Esophagus muscularis mucosa (tissue), 4 donors: ENCODE measurements around the gene MRPL21. TPM values are rescaled to one million over a fixed set of nuclear protein-coding genes. Genes with fewer than 3 reads are reported as not detected.

Experiments
- DNase-seq: peaks from one replicate; pipeline ENCODE4 v3.0.0-alpha.2; 2017; ENCODE audit errors: extremely low spot score
- H3K27ac ChIP-seq, 4 donors: fragments of 200-600 bp; sonication (generic); replicated peaks in 1 of 4; 1 replicate in 3 of 4; 2 replicates in 1 of 4; pipeline ENCODE4 v1.5.1; 2016 to 2019; ENCODE audit warnings: mild to moderate bottlenecking in 1 of 4
- H3K27me3 ChIP-seq, 4 donors: fragments of 200-600 bp; sonication (generic); one replicate each; pipeline versions ENCODE4 v1.5.1 to v1.6.0; 2016 to 2019
- H3K36me3 ChIP-seq, 4 donors: fragments of 200-600 bp; sonication (generic); one replicate each; pipeline ENCODE4 v1.5.1; 2016 to 2019
- H3K4me1 ChIP-seq, 4 donors: fragments of 200-600 bp; sonication (generic); one replicate each; pipeline ENCODE4 v1.5.1; 2016 to 2019
- H3K4me3 ChIP-seq, 4 donors: fragments of 200-600 bp; sonication (generic); 1 replicate in 2 of 4; 2 replicates in 2 of 4; pipeline ENCODE4 v1.5.1; 2016 to 2019; ENCODE audit warnings: mild to moderate bottlenecking in 4 of 4, moderate library complexity in 1 of 4
- H3K9me3 ChIP-seq, 4 donors: fragments of 200-600 bp; sonication (generic); 1 replicate in 3 of 4; 2 replicates in 1 of 4; pipeline ENCODE4 v1.5.1; 2016 to 2019
- EP300 ChIP-seq: sonication (generic); formaldehyde crosslinking; IDR thresholded peaks from one replicate; pipeline ENCODE4 v1.6.1; 2017; ENCODE audit warnings: antibody characterized with exemption
- POLR2A ChIP-seq: fragments of 450-650 bp; IDR thresholded peaks from one replicate; pipeline ENCODE4 v1.6.1; 2017; ENCODE audit warnings: antibody characterized with exemption, moderate library complexity, mild to moderate bottlenecking, low read depth
- POLR2AphosphoS5 ChIP-seq, 2 donors: sonication (generic); formaldehyde crosslinking; IDR thresholded peaks; one replicate each; pipeline ENCODE4 v1.6.1; 2017; ENCODE audit warnings: antibody characterized with exemption in 2 of 2
- WGBS: methylation state at CpG from one replicate; pipeline ENCODE4 v1.1.5; 2018; 5-methylcytosine and 5-hydroxymethylcytosine counted together
- intact Hi-C: fragments of 100-400 bp; cut with DNase I; formaldehyde crosslinking; loops from one replicate; pipeline ENCODE4 v1.15.1; 2023
- total RNA-seq, 4 donors: library from RNA; depleted of rRNA; stranded (reverse); fragments of >200 nt; gene quantifications; one replicate each; pipeline versions ENCODE4 v1.1.0 to v1.2.1, GENCODE V29; 2016
- TF ChIP-seq, protein P1 (sequence below), 3 experiments: fragments of 200-600 bp in 2 of 3; fragments of 450-650 bp in 1 of 3; sonication (generic) in 2 of 3; IDR thresholded peaks; one replicate each; pipeline ENCODE4 v1.5.1; 2017 to 2019; ENCODE audit warnings: antibody characterized with exemption in 3 of 3, mild to moderate bottlenecking in 2 of 3, moderate library complexity in 1 of 3

Gene MRPL21
- total RNA-seq, 4 donors from 2014 or later, result 47.2 to 66.2 (median 51.2) TPM

DNA sequence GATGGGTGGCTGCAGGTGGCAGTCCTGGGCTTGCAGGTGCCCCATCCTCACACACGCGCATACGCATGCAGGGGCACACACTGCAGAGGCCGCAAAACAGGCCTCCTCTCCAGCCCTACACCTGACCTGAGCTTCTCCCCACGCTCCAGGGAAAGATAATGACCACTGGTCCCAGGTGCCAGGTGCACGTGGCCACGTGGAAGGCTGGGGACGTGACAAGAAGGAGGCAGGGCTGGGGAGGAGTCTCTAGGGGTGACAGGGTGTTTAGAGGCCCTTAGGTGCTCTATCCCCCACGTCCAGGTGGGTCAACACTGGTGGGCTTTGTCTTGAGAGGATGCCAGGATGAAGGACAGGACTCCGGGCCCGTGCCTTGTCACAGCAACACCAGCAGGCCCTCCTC lies 38.4 kb downstream of the MRPL21 start:
- intact Hi-C loops, result no loop called here
- no peak for TF ChIP-seq POLR2AphosphoS5 (IDR thresholded peaks at IDR 0.05)
- no peak for TF ChIP-seq POLR2A
- TF ChIP-seq, protein P1, sequence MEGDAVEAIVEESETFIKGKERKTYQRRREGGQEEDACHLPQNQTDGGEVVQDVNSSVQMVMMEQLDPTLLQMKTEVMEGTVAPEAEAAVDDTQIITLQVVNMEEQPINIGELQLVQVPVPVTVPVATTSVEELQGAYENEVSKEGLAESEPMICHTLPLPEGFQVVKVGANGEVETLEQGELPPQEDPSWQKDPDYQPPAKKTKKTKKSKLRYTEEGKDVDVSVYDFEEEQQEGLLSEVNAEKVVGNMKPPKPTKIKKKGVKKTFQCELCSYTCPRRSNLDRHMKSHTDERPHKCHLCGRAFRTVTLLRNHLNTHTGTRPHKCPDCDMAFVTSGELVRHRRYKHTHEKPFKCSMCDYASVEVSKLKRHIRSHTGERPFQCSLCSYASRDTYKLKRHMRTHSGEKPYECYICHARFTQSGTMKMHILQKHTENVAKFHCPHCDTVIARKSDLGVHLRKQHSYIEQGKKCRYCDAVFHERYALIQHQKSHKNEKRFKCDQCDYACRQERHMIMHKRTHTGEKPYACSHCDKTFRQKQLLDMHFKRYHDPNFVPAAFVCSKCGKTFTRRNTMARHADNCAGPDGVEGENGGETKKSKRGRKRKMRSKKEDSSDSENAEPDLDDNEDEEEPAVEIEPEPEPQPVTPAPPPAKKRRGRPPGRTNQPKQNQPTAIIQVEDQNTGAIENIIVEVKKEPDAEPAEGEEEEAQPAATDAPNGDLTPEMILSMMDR (IDR thresholded peaks at IDR 0.05), result no peak
- Histone ChIP-seq H3K9me3 (peaks cover 0 to 7% (median 0%) of the 10 kb centered on the region in 4 donors), H3K4me3 (no peak overlapping the region), H3K27me3 (no peaks in the 10 kb centered on the region), H3K27ac (no peak overlapping the region), H3K4me1 (peaks cover 0 to 11% (median 4%) of the 10 kb centered on the region in 4 donors), H3K36me3 (no peaks in the 10 kb centered on the region)
- no peak for DNase-seq
- WGBS, result 86% methylated on average over 6 of the region's 11 CpGs

DNA sequence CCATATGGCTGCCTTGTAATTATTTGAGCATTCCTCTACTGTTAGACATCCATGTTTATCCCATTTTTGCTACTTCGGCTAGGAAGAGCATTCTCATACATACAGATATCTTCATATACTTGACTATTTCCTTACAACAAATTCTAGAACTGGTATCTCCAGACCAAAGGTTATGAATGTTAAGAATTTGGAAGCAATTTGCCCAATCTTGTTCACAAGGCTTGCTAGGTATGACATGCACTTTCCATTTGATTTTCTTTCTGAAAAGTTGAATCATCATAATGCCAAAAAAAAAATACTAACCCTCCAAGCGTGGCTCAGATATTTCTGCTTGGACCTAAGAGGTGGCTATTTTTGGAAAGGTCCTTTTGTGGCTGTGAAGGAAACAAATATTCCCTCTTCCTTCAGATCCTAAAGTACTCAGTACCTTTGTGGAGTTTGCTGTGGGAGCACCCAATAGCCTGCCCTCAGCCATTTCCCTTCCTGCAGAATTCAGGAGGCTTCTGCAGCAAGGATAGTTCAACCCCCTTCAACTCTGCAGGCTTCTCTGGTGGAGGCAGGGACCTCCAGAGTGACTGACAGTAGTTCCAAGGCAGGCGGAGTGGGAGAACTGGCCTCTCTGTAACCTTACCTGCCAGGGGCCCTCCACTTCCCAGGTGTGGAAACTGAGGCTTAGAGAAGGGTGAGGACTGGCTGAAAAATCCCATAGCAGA lies 39.9 kb downstream of the MRPL21 start:
- no peaks in the 10 kb centered on the region for H3K36me3 ChIP-seq
- intact Hi-C loops, result no loop called here
- DNase-seq, result no peak
- no peaks in the 10 kb centered on the region for H3K4me1 ChIP-seq
- peaks cover 0 to 7% (median 0%) of the 10 kb centered on the region in 4 donors for H3K9me3 ChIP-seq
- no peak overlapping the region for H3K4me3 ChIP-seq
- TF ChIP-seq POLR2AphosphoS5 (IDR thresholded peaks at IDR 0.05) (no peak), POLR2A (no peak), EP300 (no peak)
- TF ChIP-seq, protein P1 (IDR thresholded peaks at IDR 0.05), result no peak
- H3K27me3 ChIP-seq, result no peaks in the 10 kb centered on the region
- H3K27ac ChIP-seq, result no peak overlapping the region
- 90% methylated on average over 3 of the region's 3 CpGs for WGBS

DNA sequence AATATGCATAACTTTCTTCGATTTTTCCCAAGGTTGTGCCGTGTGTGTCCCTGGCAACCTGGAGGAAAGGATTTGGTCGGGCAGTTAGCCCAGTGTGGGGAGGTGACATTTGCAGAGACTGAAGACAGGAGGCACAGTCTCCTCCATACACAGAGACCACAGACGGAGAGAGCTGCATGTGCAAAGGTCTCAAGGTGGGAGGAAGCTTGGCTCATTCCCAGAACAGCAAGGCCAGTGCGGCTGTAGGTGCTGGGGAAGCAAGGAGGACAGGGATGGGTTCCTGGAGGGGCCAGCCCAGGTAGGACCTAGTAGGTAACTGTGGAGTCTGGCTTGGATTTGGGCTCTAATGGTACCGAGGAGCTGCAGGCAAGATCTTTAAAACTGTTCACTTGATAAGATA lies 41.2 kb downstream of the MRPL21 start:
- peaks cover 0 to 7% (median 0%) of the 10 kb centered on the region in 4 donors for H3K9me3 ChIP-seq
- H3K4me3 ChIP-seq, result no peak overlapping the region
- TF ChIP-seq, protein P1 (IDR thresholded peaks at IDR 0.05), result no peak
- TF ChIP-seq POLR2A (no peak), EP300 (no peak), POLR2AphosphoS5 (IDR thresholded peaks at IDR 0.05) (no peak)
- no peak overlapping the region for H3K27ac ChIP-seq
- DNase-seq, result no peak
- H3K36me3 ChIP-seq, result no peaks in the 10 kb centered on the region
- 82% methylated on average over 5 of the region's 6 CpGs for WGBS
- intact Hi-C loops, result no loop called here
- H3K4me1 ChIP-seq, result peaks cover 0 to 10% (median 7%) of the 10 kb centered on the region in 4 donors
- H3K27me3 ChIP-seq, result no peaks in the 10 kb centered on the region

DNA sequence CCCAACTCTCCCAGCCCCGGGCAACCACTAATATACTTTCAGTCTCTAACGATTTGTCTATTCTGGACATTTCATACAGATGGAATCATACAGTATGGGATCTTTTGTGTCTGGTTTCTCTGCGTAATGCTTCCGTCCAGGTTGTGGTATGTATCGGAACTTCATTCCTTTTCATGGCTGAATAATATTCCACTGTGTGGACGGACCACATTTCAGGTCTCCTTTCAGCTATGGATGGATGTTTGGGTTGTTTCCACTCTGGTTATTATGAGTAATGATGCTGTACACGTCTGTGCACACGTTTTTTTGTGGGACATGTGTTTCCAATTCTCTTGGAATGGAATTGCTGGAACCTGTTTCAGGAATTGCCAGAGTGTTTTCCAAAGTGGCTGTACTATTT lies 44.5 kb downstream of the MRPL21 start:
- intact Hi-C loops, result no loop called here
- peaks cover 0 to 7% (median 0%) of the 10 kb centered on the region in 4 donors for H3K9me3 ChIP-seq
- H3K4me1 ChIP-seq, result peaks cover 19 to 43% (median 39%) of the 10 kb centered on the region in 4 donors
- no peaks in the 10 kb centered on the region for H3K36me3 ChIP-seq
- peaks cover 0 to 6% (median 3%) of the 10 kb centered on the region in 4 donors for H3K27me3 ChIP-seq
- WGBS, result 81% methylated on average over 8 of the region's 8 CpGs
- no peak overlapping the region for H3K4me3 ChIP-seq
- DNase-seq, result no peak
- TF ChIP-seq POLR2A (no peak), POLR2AphosphoS5 (IDR thresholded peaks at IDR 0.05) (no peak), EP300 (no peak)
- TF ChIP-seq, protein P1 (IDR thresholded peaks at IDR 0.05), result no peak
- no peak overlapping the region for H3K27ac ChIP-seq
